IMR-90 (cell line): ENCODE data around the gene EGFR. TPM values are rescaled to one million over a fixed set of nuclear protein-coding genes. Genes with fewer than 3 reads are reported as not detected.
A peak's percentile ranks its signal among the peaks of the same experiment; 100 is the strongest.

Experiments
- ATAC-seq: fragments of 200-7000 bp; cut with Tn5 transposase; 2 replicates; pipeline ENCODE4 v1.9.1; 2020; ENCODE audit warnings: low read depth, mild to moderate bottlenecking, moderate library complexity
- BruUV-seq: library from RNA; stranded (reverse); fragments of 400-500 nt; replicated peaks from 2 replicates; lab custom pipeline; 2021; lab: Mats Ljungman, UMichigan
- CTCF ChIA-PET: fragments of 300-600 bp; formaldehyde crosslinking; extraction: SDS; loops from one replicate; lab custom pipeline; 2021; ENCODE audit warnings: antibody characterized with exemption; lab: Yijun Ruan, JAX
- POLR2A ChIA-PET: fragments of 300-600 bp; sonication (Branson Sonifier 250); formaldehyde crosslinking; loops from one replicate; lab custom pipeline; 2022; ENCODE audit warnings: antibody characterized with exemption; ENCODE audit not compliant: unreplicated experiment; lab: Charles Lee
- DNase-seq: peaks from one replicate; pipeline ENCODE4 v3.0.0; 2013
- H2AFZ ChIP-seq: replicated peaks from 2 replicates; pipeline ENCODE3; 2013; ENCODE audit warnings: low read length, mild to moderate bottlenecking; ENCODE audit not compliant: poor library complexity
- H2AK5ac ChIP-seq: 2 replicates; pipeline ENCODE4 v1.6.1; 2013; ENCODE audit warnings: low read depth, low read length, inconsistent platforms
- H2AK9ac ChIP-seq: replicated peaks from 2 replicates; pipeline ENCODE3; 2013; ENCODE audit warnings: mild to moderate bottlenecking, low read depth, low read length, moderate library complexity; ENCODE audit not compliant: poor library complexity
- H2BK120ac ChIP-seq: 2 replicates; pipeline ENCODE4 v1.6.1; 2013; ENCODE audit warnings: low read depth, low read length, inconsistent platforms
- H2BK15ac ChIP-seq: 3 replicates; pipeline ENCODE4 v1.6.1; 2013; ENCODE audit warnings: low read depth, low read length, inconsistent platforms
- H2BK20ac ChIP-seq: 2 replicates; pipeline ENCODE4 v1.6.1; 2013; ENCODE audit warnings: low read depth, mild to moderate bottlenecking, inconsistent platforms, low read length, moderate library complexity
- H2BK5ac ChIP-seq: 2 replicates; pipeline ENCODE4 v1.6.1; 2013; ENCODE audit warnings: mild to moderate bottlenecking, low read depth, low read length, inconsistent platforms; ENCODE audit not compliant: poor library complexity, severe bottlenecking
- H3K14ac ChIP-seq: replicated peaks from 2 replicates; pipeline ENCODE4 v1.6.1; 2013; ENCODE audit warnings: low read depth, low read length, inconsistent platforms
- H3K18ac ChIP-seq: 2 replicates; pipeline ENCODE4 v1.6.1; 2013; ENCODE audit warnings: low read depth, low read length, control low read depth
- H3K23ac ChIP-seq: 2 replicates; pipeline ENCODE4 v1.6.1; 2013; ENCODE audit warnings: low read depth, low read length, inconsistent platforms
- H3K27ac ChIP-seq: 2 replicates; pipeline ENCODE4 v1.5.1; 2013; ENCODE audit warnings: mild to moderate bottlenecking, control low read depth, low read length; ENCODE audit not compliant: insufficient read depth
- H3K27me3 ChIP-seq: 2 replicates; pipeline ENCODE4 v1.6.1; 2013; ENCODE audit warnings: low read length; ENCODE audit not compliant: control insufficient read depth, insufficient read depth
- H3K36me3 ChIP-seq: 2 replicates; pipeline ENCODE4 v1.6.1; 2013; ENCODE audit warnings: low read length, mixed read lengths; ENCODE audit not compliant: control insufficient read depth, insufficient read depth
- H3K4ac ChIP-seq: 2 replicates; pipeline ENCODE4 v1.6.1; 2013; ENCODE audit warnings: low read depth, low read length, inconsistent platforms
- H3K4me1 ChIP-seq: 2 replicates; pipeline ENCODE4 v1.6.1; 2013; ENCODE audit warnings: low read length, mixed read lengths; ENCODE audit not compliant: control insufficient read depth, insufficient read depth
- H3K4me2 ChIP-seq: 2 replicates; pipeline ENCODE4 v1.6.1; 2013; ENCODE audit warnings: low read depth, mild to moderate bottlenecking, control low read depth, low read length, moderate library complexity
- H3K4me3 ChIP-seq: 2 replicates; pipeline ENCODE4 v1.5.1; 2013; ENCODE audit warnings: low read depth, mild to moderate bottlenecking, control low read depth, low read length, moderate library complexity; ENCODE audit not compliant: insufficient read depth
- H3K56ac ChIP-seq: 2 replicates; pipeline ENCODE4 v1.6.1; 2013; ENCODE audit warnings: low read length, inconsistent platforms; ENCODE audit not compliant: insufficient read depth; ENCODE audit errors: extremely low read depth
- H3K79me1 ChIP-seq, 2 experiments: 2 replicates each; pipeline ENCODE4 v1.6.1; 2013; ENCODE audit warnings: low read length in 2 of 2, inconsistent platforms in 1 of 2, low read depth in 1 of 2
- H3K9ac ChIP-seq: 2 replicates; pipeline ENCODE4 v1.6.1; 2013; ENCODE audit warnings: low read depth, low read length, control low read depth
- H3K9me1 ChIP-seq: 2 replicates; pipeline ENCODE4 v1.6.1; 2013; ENCODE audit warnings: low read length, inconsistent platforms; ENCODE audit not compliant: insufficient read depth
- H3K9me3 ChIP-seq: 2 replicates; pipeline ENCODE4 v1.6.1; 2013; ENCODE audit warnings: low read length; ENCODE audit not compliant: control insufficient read depth, insufficient read depth
- H4K20me1 ChIP-seq: 2 replicates; pipeline ENCODE4 v1.6.1; 2013; ENCODE audit warnings: low read length, inconsistent platforms; ENCODE audit not compliant: insufficient read depth
- H4K5ac ChIP-seq: 2 replicates; pipeline ENCODE4 v1.6.1; 2013; ENCODE audit warnings: mild to moderate bottlenecking, low read depth, low read length, control low read depth
- H4K8ac ChIP-seq, 2 experiments: 2 replicates each; pipeline ENCODE4 v1.6.1; 2013; ENCODE audit warnings: low read depth in 2 of 2, low read length in 2 of 2, control low read depth in 1 of 2, inconsistent platforms in 1 of 2
- H4K91ac ChIP-seq: 2 replicates; pipeline ENCODE4 v1.6.1; 2013; ENCODE audit warnings: low read depth, low read length, inconsistent platforms; ENCODE audit not compliant: insufficient read depth
- BHLHE40 ChIP-seq: fragments of 150-350 bp; IDR thresholded peaks from 2 replicates; pipeline ENCODE4 v1.6.1; 2016; ENCODE audit warnings: mild to moderate bottlenecking, low read depth, low read length
- CEBPB ChIP-seq: IDR thresholded peaks from 2 replicates; pipeline ENCODE4 v1.6.1; 2012; ENCODE audit warnings: low read depth, low read length, improper control_type of control experiment
- CTCF ChIP-seq: conservative IDR thresholded peaks from 2 replicates; pipeline ENCODE4 v1.5.1; 2012; ENCODE audit warnings: mild to moderate bottlenecking, low read depth, low read length, improper control_type of control experiment
- MXI1 ChIP-seq: IDR thresholded peaks from 2 replicates; pipeline ENCODE4 v1.6.1; 2012; ENCODE audit warnings: low read depth, mild to moderate bottlenecking, low read length, moderate library complexity, borderline replicate concordance
- NFE2L2 ChIP-seq: fragments of 150-350 bp; IDR thresholded peaks from 2 replicates; pipeline ENCODE4 v1.6.1; 2016; ENCODE audit warnings: low read depth, mild to moderate bottlenecking, low read length
- RCOR1 ChIP-seq: IDR thresholded peaks from 2 replicates; pipeline ENCODE4 v1.6.1; 2012; ENCODE audit warnings: mild to moderate bottlenecking, low read length, improper control_type of control experiment; ENCODE audit not compliant: insufficient replicate concordance
- SMC3 ChIP-seq: fragments of 150-350 bp; IDR thresholded peaks from 2 replicates; pipeline ENCODE4 v1.6.1; 2016; ENCODE audit warnings: low read depth, mild to moderate bottlenecking, antibody characterized with exemption, low read length, moderate library complexity
- USF2 ChIP-seq: fragments of 150-350 bp; IDR thresholded peaks from 2 replicates; pipeline ENCODE4 v1.6.1; 2017; ENCODE audit warnings: mild to moderate bottlenecking, antibody characterized with exemption, low read length, low read depth
- WGBS, 2 experiments: methylation state at CpG; one replicate each; pipeline versions ENCODE4 v1.1.5 to v1.1.7; 2013; ENCODE audit warnings: missing lambda C conversion rate in 2 of 2; ENCODE audit not compliant: insufficient read length in 1 of 2; ENCODE audit errors: extremely low coverage in 2 of 2; 5-methylcytosine and 5-hydroxymethylcytosine counted together
- dilution Hi-C: fragments of 300-500 bp; cut with HindIII; formaldehyde crosslinking; loops from one replicate; pipeline ENCODE4 v1.14.3; 2018; ENCODE audit warnings: low sequenced_read_pairs; ENCODE audit not compliant: unreplicated experiment
- in situ Hi-C: fragments of 300-500 bp; cut with MboI; formaldehyde crosslinking; loops from 3 replicates; pipeline ENCODE4 v1.14.3; 2019; ENCODE audit warnings: low sequenced_read_pairs, inconsistent platforms, mixed read lengths
- intact Hi-C: fragments of 100-400 bp; cut with micrococcal nuclease; formaldehyde crosslinking; loops from 2 replicates; pipeline ENCODE4 v1.10.0; 2022
- polyA plus RNA-seq, 3 experiments: library from polyadenylated mRNA; depleted of rRNA; stranded (reverse); fragments of >200 nt; gene quantifications; 2 replicates each; pipeline ENCODE4 v1.2.3, GENCODE V29; 2012; ENCODE audit warnings: low replicate concordance in 1 of 3
- total RNA-seq: library from RNA; depleted of rRNA; stranded (reverse); fragments of >200 nt; gene quantifications from 2 replicates; pipeline ENCODE4 v1.2.3, GENCODE V29; 2012

Gene EGFR
- total and polyA plus RNA-seq, 2 of the 4 experiments (the other 2 are of a cell fraction), result 36.9 to 60.4 TPM

- ATAC-seq, result no peak
- ChIA-PET CTCF (interaction anchor here (0.6 to 1.3 kb wide), 2 partner anchors 20 to 54 kb away, joined by 3 read pairs; no protein-coding TSS in a partner anchor), POLR2A (no interaction called here)
- intact Hi-C loops, result loop anchor here (5.0 kb wide), 1 partner anchor 60 kb away; no protein-coding TSS in a partner anchor
- Histone ChIP-seq H3K79me1 (peaks cover 0 to 6% of the 10 kb centered on the region in 2 experiments; a peak in 1 of 4 replicates), H3K4me3 (no peak overlapping the region), H2AK5ac (no peak overlapping the region), H3K4me1 (peaks cover 9% of the 10 kb centered on the region), H3K27me3 (no peaks in the 10 kb centered on the region; the same call in 1 of the 2 replicates), H2BK15ac (no peak overlapping the region), H3K23ac (no peak overlapping the region), H3K9me1 (peaks cover 3% of the 10 kb centered on the region; the same call in 1 of the 2 replicates), H3K14ac (no peak overlapping the region), H3K4ac (no peak overlapping the region), H4K5ac (no peak overlapping the region), H4K20me1 (no peaks in the 10 kb centered on the region), H3K9ac (no peak overlapping the region), H4K8ac (no peak overlapping the region), H2BK20ac (no peak overlapping the region), H2AK9ac (no peak overlapping the region), H2BK120ac (peak overlapping the region; percentile 5; the same call in 1 of the 2 replicates), H2AFZ (no peak overlapping the region), H4K91ac (no peak overlapping the region), H3K56ac (no peak overlapping the region), H3K27ac (no peak overlapping the region), H3K18ac (no peak overlapping the region), H3K4me2 (no peak overlapping the region), H2BK5ac (no peak overlapping the region), H3K36me3 (no peaks in the 10 kb centered on the region), H3K9me3 (no peaks in the 10 kb centered on the region)
- no TSS peak for BruUV-seq
- dilution Hi-C loops, result no loop called here
- no peak for DNase-seq
- in situ Hi-C loops, result loop anchor here (5.0 to 10.0 kb wide), 2 partner anchors 227 to 480 kb away; no protein-coding TSS in a partner anchor
- 100% methylated on average over 3 of the region's 7 CpGs; no CpG with 5 or more reads in 1 of the 2 experiments for WGBS, 2 experiments
- TF ChIP-seq RCOR1 (no peak), CTCF (no peak), MXI1 (no peak), NFE2L2 (no peak), CEBPB (no peak), SMC3 (no peak), USF2 (no peak), BHLHE40 (no peak)
These were observed 233.1 kb downstream of the EGFR start for GRCh38 chr7:55251911-55252310.
